Mesodermal cell (in vitro differentiated cells): ENCODE measurements around the gene WSCD1.
A peak's percentile ranks its signal among the peaks of the same experiment; 100 is the strongest.

Source experiments
- H3K27ac ChIP-seq: 2 replicates; pipeline ENCODE4 v1.7.0; 2013; ENCODE audit warnings: mild to moderate bottlenecking, low read depth, low read length, moderate library complexity; ENCODE audit not compliant: severe bottlenecking
- H3K36me3 ChIP-seq: 2 replicates; pipeline ENCODE4 v1.7.1; 2013; ENCODE audit warnings: mild to moderate bottlenecking, low read length, moderate library complexity; ENCODE audit not compliant: control insufficient read depth, insufficient read depth
- H3K4me1 ChIP-seq: one replicate; pipeline ENCODE4 v1.7.1; 2013; ENCODE audit warnings: mild to moderate bottlenecking, low read length; ENCODE audit not compliant: insufficient read depth, control insufficient read depth, poor library complexity, severe bottlenecking
- H3K4me3 ChIP-seq: 2 replicates; pipeline ENCODE4 v1.7.0; 2013; ENCODE audit warnings: low read length, control low read depth, mild to moderate bottlenecking; ENCODE audit not compliant: insufficient read depth, poor library complexity, severe bottlenecking; ENCODE audit errors: extremely low read depth
- H3K9me3 ChIP-seq: 2 replicates; pipeline ENCODE4 v1.7.1; 2013; ENCODE audit warnings: mild to moderate bottlenecking, low read length, moderate library complexity; ENCODE audit not compliant: control insufficient read depth
- WGBS, 2 experiments: methylation state at CpG; one replicate each; pipeline ENCODE4 v1.1.5; 2013; ENCODE audit warnings: missing lambda C conversion rate in 2 of 2; ENCODE audit not compliant: insufficient coverage in 2 of 2; 5-methylcytosine and 5-hydroxymethylcytosine counted together

WSCD1 gene

DNA sequence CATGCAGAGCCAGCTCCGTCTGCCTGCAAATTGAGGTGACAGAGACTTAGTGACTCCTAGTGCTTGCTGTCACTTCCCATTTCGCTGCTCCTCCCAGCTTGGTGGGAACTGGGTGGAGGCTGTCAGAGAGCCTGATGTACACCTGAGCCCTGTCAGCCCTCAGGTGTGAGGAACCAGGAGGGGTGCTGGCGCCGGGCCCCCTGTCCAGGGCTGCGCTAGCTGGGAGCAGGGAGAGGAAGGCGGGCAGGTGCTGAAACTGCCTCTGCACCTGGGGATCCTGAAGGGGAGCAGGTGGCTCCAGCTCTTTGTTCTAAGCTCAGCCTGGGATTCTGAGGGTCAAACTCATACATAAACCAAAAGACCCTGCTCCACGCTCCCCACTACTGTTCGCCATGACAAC, 10.8 kb upstream of the WSCD1 start:
- Histone ChIP-seq H3K4me1 (no peaks in the 10 kb centered on the region), H3K4me3 (no peak overlapping the region), H3K9me3 (no peaks in the 10 kb centered on the region), H3K27ac (no peak overlapping the region), H3K36me3 (no peaks in the 10 kb centered on the region)
- WGBS, 2 experiments = 90 to 92% methylated on average over 5 to 7 of the region's 8 CpGs

DNA sequence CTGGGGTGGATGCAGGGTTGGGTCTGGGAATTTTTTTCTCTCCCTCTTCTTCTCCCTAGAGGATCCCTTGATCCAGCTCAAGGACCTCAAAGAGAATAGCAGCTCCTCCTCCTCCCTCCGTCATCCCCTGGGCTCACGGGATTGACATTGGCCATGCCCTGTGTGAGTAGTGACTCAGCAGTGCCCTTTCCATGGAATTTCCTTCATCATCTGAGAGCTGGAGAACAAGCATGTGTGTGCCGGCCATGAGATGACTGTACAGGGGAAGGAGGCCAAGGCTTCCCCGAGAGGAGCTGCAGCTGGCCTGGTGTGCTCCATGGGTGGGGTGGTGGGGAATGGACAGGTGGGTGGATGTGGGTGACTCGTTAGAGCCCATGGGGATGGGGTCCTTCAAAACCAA, 8.9 kb upstream of the WSCD1 start:
- Histone ChIP-seq H3K9me3 (no peaks in the 10 kb centered on the region), H3K36me3 (no peaks in the 10 kb centered on the region), H3K4me3 (no peak overlapping the region), H3K27ac (no peak overlapping the region), H3K4me1 (no peaks in the 10 kb centered on the region)
- WGBS, 2 experiments = 78 to 82% methylated on average over 4 to 5 of the region's 5 CpGs

DNA sequence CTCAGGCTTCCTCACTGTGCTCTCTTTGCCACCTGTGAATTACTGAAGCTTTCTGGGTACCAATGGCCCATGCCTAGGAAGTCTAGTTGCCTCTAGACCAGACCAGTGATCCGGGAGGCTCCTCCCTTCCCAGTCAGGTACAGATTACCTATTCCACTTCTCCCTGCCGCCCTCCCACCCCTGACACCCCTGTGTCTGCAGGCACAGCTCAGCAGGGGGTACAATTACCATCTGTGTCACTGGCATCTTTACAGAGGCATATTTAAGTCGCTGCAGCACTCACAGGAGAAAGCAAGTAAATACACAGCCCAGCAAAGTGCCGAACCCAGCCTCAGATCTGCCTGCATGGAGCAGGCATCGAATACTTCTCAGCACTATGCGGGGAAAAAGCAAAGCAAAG, 5.3 kb upstream of the WSCD1 start:
- H3K9me3 ChIP-seq = no peaks in the 10 kb centered on the region
- H3K27ac ChIP-seq = no peak overlapping the region
- WGBS, 2 experiments = 62 to 67% methylated on average over 5 to 6 of the region's 6 CpGs
- no peak overlapping the region for H3K4me3 ChIP-seq
- no peaks in the 10 kb centered on the region for H3K36me3 ChIP-seq
- peaks cover 3% of the 10 kb centered on the region for H3K4me1 ChIP-seq

DNA sequence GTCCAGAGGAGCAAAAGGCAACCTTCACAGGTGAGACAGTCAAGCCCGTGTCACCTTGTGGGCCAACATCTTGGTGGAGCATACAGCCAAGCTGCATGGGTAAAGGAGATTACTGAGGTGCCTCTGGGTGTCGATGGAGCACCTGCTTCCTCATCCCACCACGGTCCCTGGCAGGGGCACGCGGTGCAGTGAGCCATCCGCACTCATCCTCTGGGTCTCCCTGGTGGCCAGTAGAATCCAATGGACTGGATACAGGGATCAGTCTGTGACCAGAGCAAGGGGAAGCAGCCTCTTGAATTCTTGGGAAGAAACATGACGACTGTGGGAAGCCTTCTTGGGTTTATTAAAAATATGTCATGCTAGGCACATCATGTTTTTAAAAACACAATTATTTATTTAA, 4.8 kb upstream of the WSCD1 start:
- 91 to 94% methylated on average over 2 to 6 of the region's 7 CpGs for WGBS, 2 experiments
- no peaks in the 10 kb centered on the region for H3K9me3 ChIP-seq
- no peak overlapping the region for H3K27ac ChIP-seq
- H3K4me1 ChIP-seq = peaks cover 3% of the 10 kb centered on the region
- H3K36me3 ChIP-seq = no peaks in the 10 kb centered on the region
- no peak overlapping the region for H3K4me3 ChIP-seq

DNA sequence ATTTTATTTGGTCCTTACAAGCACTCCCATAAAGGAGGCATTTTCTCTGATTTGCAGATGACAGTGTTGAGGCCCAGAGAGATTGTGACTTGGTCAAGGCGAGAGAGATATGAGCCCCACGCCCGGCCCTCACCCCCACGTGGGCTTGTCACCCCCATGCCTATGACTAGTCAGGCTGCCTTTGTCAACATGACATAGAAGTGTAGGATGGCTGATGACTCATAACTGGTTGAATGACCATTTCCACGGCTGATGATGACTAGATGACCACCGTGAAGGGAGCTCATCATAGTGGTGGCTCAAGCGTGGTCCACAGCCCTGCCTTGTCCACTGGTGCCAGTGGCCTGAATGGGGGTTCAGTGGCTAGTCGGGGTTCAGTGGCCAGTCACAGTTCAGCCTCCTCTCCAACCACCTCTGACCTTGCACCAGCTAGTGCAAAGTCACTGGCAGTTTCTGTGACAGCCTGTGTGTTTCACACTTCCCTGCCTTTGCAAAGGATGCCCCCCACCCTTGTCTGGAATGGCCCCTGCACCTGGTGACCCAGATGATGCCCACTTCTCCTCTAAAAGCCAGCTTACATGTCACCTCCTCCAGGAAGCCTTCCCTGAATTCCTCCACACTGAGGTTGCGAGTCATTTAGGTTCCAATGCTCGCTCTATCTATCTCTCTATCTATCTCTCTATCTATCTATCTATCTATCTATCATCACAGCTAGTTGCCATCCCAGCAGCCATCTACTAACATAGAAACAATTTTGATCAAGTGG, 3.8 kb upstream of the WSCD1 start:
- H3K27ac ChIP-seq = no peak overlapping the region
- WGBS, 2 experiments = 79 to 84% methylated on average over 7 to 9 of the region's 10 CpGs

DNA sequence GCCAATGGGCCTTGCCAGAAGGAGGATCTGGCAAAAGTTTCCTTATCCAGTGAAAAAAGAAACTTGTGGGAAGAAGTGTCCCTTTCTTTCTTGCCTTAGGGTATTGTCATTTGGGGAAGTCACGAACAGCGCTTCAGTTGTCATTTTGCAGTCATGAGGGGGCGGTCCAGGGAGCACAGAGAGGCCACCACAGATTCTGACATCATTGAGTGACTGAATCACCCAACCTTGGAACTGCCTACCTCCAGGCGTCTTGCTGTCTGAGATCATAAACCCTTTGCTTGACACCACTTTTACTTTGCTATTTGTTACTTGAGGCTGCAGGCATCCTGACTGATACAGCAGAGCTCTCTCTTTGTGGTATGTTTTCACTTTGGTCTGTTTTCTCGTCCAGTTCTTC, 3.1 kb upstream of the WSCD1 start:
- Histone ChIP-seq H3K4me3 (no peak overlapping the region), H3K9me3 (no peaks in the 10 kb centered on the region), H3K4me1 (peaks cover 9% of the 10 kb centered on the region), H3K27ac (no peak overlapping the region), H3K36me3 (no peaks in the 10 kb centered on the region)
- WGBS, 2 experiments = 86 to 96% methylated on average over 3 to 4 of the region's 5 CpGs

More for the DNA sequence above, 3.8 kb upstream of the WSCD1 start:
- H3K9me3 ChIP-seq = no peaks in the 10 kb centered on the region
- no peak overlapping the region for H3K4me3 ChIP-seq
- no peaks in the 10 kb centered on the region for H3K36me3 ChIP-seq
- peaks cover 3% of the 10 kb centered on the region for H3K4me1 ChIP-seq

DNA sequence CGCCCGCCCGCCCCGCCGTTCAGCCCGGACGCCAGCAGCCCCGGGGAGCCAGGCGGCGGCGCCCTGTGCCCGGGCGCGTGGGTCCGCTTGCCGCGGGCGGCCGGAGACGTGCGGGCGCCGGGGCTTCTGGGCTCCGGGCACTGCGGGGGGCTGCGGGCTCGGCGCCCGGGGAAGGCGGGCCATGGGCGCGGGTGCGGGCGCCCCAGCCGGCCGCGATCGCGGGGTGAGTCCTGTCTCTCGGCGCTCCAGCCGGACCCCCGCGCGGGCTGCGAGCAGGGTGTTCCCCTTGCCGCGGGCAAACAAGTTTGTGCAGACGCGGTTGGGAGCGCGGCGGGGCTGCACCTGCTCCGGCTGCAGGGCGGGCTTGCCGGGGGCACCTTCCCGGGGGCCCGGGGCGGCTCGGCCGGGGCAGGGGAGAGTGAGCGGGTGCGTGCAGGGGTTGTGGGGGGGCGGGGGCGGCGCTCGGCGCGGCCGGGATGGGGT, 292 bp downstream of the WSCD1 start:
- no peaks in the 10 kb centered on the region for H3K36me3 ChIP-seq
- H3K4me3 ChIP-seq = peak overlapping the region; percentile 44
- no peaks in the 10 kb centered on the region for H3K9me3 ChIP-seq
- 0% methylated on average over 32 of the region's 70 CpGs for WGBS, 2 experiments
- H3K4me1 ChIP-seq = peaks cover 15% of the 10 kb centered on the region
- H3K27ac ChIP-seq = no peak overlapping the region

DNA sequence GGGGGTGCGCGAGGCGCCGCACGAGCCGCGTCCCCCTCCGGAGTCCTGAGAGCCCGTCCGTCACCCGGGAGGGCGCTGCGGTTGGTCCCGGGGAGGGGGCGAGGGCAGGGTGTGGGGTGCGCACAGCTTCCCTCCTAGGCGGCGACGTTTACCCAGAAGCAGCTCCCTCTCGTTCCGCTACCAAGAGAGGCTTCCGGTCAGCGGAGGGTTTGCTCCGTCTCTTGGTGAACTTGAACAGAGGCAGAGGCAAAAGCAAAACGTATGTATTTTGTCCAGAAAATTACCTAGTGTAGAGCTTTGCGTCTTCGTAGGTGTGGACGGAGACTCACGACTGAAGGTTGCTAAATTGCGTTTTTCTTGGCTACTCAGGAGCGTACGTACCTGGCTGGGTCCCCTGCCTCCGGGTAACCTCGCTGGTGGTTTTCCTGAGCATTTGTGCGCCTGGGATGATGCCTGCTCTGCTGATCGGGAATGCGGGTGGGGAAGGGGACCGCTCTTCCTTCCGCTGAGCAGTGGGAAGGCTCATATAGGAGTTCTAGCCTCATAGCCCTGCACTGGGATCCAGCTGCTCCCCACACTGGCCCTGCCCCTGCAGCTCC, 833 bp downstream of the WSCD1 start:
- Histone ChIP-seq H3K27ac (no peak overlapping the region), H3K9me3 (no peaks in the 10 kb centered on the region), H3K36me3 (no peaks in the 10 kb centered on the region), H3K4me3 (peak overlapping the region; percentile 44), H3K4me1 (peaks cover 15% of the 10 kb centered on the region)
- WGBS, 2 experiments = 2 to 4% methylated on average over 31 to 35 of the region's 39 CpGs

DNA sequence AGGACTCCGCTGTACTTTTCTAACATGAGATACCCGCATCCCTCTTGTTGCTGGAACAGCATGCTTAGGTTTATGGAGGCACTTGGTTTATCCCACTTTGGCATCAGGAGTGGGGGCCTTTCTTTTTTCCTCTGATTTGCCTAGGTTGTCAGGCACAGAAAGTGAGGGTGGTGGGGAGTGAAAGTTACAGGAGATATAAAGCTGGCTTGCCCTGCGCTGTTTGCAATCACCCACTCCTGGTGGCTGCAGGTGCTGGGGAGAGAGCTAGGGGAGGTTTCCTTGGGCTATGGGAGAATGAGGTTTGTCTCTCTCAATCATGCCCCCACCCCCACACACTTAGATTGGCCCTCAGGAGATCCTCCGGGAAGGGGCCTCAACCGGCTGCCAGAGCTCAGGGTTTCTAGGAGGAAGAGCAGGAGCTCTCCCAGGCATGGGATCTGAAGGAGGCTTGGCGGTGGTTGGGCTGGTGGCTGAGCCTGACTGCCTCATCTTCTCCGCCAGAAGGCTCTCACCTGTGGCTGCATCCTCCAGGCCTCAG, 1.4 kb downstream of the WSCD1 start:
- Histone ChIP-seq H3K36me3 (no peaks in the 10 kb centered on the region), H3K4me3 (peak overlapping the region; percentile 44), H3K4me1 (peaks cover 15% of the 10 kb centered on the region), H3K27ac (no peak overlapping the region), H3K9me3 (no peaks in the 10 kb centered on the region)
- WGBS, 2 experiments = 0 to 40% methylated on average over 1 to 2 of the region's 7 CpGs

DNA sequence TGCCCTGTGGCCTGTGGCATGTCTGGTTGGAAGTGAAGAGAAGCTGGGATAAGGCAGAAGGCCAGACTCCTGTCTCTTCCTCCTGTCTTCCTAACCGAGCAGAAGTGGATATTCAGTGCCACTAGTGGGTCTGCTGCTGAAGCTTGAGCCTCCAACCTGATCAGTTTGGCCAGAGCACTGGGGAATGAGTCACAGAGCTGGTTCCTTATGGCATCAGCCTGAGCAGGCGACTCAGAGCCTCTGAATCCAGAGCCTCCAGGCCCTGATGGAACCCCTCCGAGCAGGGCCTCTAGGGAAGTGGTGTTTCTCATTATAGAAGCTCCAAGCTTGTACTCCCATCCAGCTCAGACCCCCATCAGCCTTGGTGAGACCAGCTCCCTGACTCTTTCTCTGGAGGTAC, 2.0 kb downstream of the WSCD1 start:
- Histone ChIP-seq H3K4me3 (no peak overlapping the region), H3K36me3 (no peaks in the 10 kb centered on the region), H3K9me3 (no peaks in the 10 kb centered on the region), H3K27ac (no peak overlapping the region), H3K4me1 (peaks cover 15% of the 10 kb centered on the region)
- 85% methylated on average over 2 of the region's 3 CpGs for WGBS, 2 experiments

DNA sequence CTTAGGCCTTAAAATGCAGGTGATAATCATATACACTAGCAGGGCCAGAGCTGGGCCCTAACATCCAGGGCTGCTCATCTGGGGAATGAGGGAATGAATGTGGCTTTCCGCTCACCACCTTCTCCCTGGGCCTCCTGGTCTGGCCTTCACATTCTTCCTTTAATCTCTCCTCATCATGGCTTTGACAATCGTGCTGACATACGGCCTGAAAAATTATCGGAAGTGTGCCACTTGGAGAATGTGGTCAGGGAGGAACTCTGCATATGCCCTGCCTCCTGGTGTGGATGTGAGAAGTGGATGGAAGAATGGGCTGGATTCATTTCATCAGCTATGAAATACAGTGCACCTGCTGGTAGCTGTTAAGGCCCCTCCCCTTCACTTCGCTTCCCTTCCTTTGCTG, 2.4 kb downstream of the WSCD1 start:
- peaks cover 15% of the 10 kb centered on the region for H3K4me1 ChIP-seq
- no CpG with 5 or more reads among the region's 5 CpGs for WGBS, 2 experiments

More for the DNA sequence above, 2.4 kb downstream of the WSCD1 start:
- H3K4me3 ChIP-seq = no peak overlapping the region
- H3K9me3 ChIP-seq = no peaks in the 10 kb centered on the region
- H3K27ac ChIP-seq = no peak overlapping the region
- no peaks in the 10 kb centered on the region for H3K36me3 ChIP-seq
